NCI-H2107 treated with DMSO at 0.1 percent for 48 hours (cell line): ENCODE results near the gene C17orf114.
"Not testable (repeated sequence)": the region's sequence is repeated elsewhere in the genome, so short reads cannot be mapped to it uniquely, and the experiment has no call there.

ENCODE experiments used
- DNase-seq: peaks from one replicate; lab custom pipeline; 2025; ENCODE audit not compliant: unreplicated experiment; lab: John Stamatoyannopoulos, UW

Gene C17orf114

GRCh38 chr17:4802228-4802627 is at the start of gene C17orf114:
Gene C17orf114 (minus strand): TSS chr17:4802328.
- no peak for DNase-seq

GRCh38 chr17:4851084-4851483 is 49.0 kb upstream of the C17orf114 start:
- DNase-seq = no peak

GRCh38 chr17:4850246-4850645 is 48.1 kb upstream of the C17orf114 start:
- no peak for DNase-seq

- DNase-seq = no peak
Observed at GRCh38 chr17:4849011-4849536, 46.9 kb upstream of the C17orf114 start.

GRCh38 chr17:4846635-4847390 is 44.7 kb upstream of the C17orf114 start:
- DNase-seq = no peak

GRCh38 chr17:4845118-4845517 is 43.0 kb upstream of the C17orf114 start:
- DNase-seq = no peak

GRCh38 chr17:4843321-4844000 is 41.3 kb upstream of the C17orf114 start:
- DNase-seq = no peak

- no peak for DNase-seq
Observed at GRCh38 chr17:4842376-4842775, 40.2 kb upstream of the C17orf114 start.

GRCh38 chr17:4840893-4841242 is 38.7 kb upstream of the C17orf114 start:
- DNase-seq = no peak

GRCh38 chr17:4839965-4840892 is 38.1 kb upstream of the C17orf114 start:
- no peak for DNase-seq

GRCh38 chr17:4839221-4839620 is 37.1 kb upstream of the C17orf114 start:
- no peak for DNase-seq

GRCh38 chr17:4838309-4838785 is 36.2 kb upstream of the C17orf114 start:
- no peak for DNase-seq

GRCh38 chr17:4837471-4838308 is 35.6 kb upstream of the C17orf114 start:
- DNase-seq = no peak

- no peak for DNase-seq
Observed at GRCh38 chr17:4836221-4836620, 34.1 kb upstream of the C17orf114 start.

- DNase-seq = no peak
Observed at GRCh38 chr17:4834681-4835020, 32.5 kb upstream of the C17orf114 start.

- DNase-seq = no peak
Observed at GRCh38 chr17:4833941-4834680, 32.0 kb upstream of the C17orf114 start.

- DNase-seq = peak; percentile 43
Observed at GRCh38 chr17:4833178-4833940, 31.2 kb upstream of the C17orf114 start, which contains the start of gene MINK1. Gene MINK1 (plus strand): TSS chr17:4833340. CDS start chr17:4833584, 244 bp downstream.

GRCh38 chr17:4832829-4833177 is 30.7 kb upstream of the C17orf114 start:
- DNase-seq = not testable (repeated sequence)

- DNase-seq = no peak
Observed at GRCh38 chr17:4827399-4827798, 25.3 kb upstream of the C17orf114 start.
